ENCODE measurements around the gene CRYGC. TPM values are rescaled to one million over a fixed set of nuclear protein-coding genes. Genes with fewer than 3 reads are reported as not detected.

The CRYGC gene
- total and polyA plus RNA-seq, 2 of the 13 experiments (the other 11 are each of a cell fraction or from before 2014, with no cell fraction given) = 0.20 to 0.27 TPM

DNA sequence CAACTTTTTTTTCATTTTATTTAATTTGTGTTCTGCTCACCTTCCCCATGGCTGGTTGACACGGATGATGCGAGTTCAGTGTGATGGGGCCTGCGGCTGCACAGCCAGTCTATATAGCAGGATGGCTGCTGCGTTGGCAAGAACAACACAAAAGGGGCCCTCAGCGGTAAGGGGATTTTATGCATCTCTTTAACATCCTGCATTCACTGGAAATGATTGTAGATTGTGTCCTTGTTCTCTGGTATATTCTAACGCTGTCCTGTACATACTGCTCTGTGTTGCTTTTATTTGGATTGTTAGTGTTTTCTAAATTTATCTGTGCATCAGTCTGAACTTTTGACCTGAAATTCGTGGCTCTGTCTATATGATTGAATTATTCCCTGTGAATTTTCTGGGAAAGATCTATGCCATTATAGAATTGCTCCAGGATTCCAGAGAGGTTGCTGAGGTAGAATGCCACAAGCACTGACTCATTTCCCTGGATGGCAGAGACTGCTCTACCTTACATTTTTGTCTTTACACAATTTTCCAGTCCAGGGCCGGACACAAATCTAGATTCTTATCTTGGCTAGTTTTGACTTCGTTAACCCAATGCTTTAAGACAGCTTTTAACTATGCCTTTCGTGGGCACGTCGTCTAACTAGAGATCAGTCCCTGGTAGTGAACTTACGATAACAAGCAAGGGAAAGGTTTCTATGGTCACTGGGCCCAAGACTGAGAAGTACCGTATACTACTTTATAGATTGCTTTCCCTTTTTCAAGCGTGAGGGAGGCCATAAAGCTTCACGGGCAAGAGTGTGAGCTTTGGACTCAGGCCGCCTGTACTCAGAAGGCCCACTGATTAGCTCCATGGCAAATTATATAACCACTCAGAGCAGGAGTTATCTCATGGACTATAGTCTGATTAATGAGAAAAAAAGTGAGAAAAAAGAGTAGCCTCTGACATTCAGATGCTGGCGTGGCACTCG, at the start of gene CRYGC (continued):
- TF ChIP-seq SRY (CRISPR knock-in tag; IDR thresholded peaks at IDR 0.05) = no peak
- TF ChIP-seq ZBTB40 (IDR thresholded peaks at IDR 0.05) = no peak
- TF ChIP-seq ZBTB40 (CRISPR knock-in tag; IDR thresholded peaks at IDR 0.05) = no peak
- TF ChIP-seq, protein P1, sequence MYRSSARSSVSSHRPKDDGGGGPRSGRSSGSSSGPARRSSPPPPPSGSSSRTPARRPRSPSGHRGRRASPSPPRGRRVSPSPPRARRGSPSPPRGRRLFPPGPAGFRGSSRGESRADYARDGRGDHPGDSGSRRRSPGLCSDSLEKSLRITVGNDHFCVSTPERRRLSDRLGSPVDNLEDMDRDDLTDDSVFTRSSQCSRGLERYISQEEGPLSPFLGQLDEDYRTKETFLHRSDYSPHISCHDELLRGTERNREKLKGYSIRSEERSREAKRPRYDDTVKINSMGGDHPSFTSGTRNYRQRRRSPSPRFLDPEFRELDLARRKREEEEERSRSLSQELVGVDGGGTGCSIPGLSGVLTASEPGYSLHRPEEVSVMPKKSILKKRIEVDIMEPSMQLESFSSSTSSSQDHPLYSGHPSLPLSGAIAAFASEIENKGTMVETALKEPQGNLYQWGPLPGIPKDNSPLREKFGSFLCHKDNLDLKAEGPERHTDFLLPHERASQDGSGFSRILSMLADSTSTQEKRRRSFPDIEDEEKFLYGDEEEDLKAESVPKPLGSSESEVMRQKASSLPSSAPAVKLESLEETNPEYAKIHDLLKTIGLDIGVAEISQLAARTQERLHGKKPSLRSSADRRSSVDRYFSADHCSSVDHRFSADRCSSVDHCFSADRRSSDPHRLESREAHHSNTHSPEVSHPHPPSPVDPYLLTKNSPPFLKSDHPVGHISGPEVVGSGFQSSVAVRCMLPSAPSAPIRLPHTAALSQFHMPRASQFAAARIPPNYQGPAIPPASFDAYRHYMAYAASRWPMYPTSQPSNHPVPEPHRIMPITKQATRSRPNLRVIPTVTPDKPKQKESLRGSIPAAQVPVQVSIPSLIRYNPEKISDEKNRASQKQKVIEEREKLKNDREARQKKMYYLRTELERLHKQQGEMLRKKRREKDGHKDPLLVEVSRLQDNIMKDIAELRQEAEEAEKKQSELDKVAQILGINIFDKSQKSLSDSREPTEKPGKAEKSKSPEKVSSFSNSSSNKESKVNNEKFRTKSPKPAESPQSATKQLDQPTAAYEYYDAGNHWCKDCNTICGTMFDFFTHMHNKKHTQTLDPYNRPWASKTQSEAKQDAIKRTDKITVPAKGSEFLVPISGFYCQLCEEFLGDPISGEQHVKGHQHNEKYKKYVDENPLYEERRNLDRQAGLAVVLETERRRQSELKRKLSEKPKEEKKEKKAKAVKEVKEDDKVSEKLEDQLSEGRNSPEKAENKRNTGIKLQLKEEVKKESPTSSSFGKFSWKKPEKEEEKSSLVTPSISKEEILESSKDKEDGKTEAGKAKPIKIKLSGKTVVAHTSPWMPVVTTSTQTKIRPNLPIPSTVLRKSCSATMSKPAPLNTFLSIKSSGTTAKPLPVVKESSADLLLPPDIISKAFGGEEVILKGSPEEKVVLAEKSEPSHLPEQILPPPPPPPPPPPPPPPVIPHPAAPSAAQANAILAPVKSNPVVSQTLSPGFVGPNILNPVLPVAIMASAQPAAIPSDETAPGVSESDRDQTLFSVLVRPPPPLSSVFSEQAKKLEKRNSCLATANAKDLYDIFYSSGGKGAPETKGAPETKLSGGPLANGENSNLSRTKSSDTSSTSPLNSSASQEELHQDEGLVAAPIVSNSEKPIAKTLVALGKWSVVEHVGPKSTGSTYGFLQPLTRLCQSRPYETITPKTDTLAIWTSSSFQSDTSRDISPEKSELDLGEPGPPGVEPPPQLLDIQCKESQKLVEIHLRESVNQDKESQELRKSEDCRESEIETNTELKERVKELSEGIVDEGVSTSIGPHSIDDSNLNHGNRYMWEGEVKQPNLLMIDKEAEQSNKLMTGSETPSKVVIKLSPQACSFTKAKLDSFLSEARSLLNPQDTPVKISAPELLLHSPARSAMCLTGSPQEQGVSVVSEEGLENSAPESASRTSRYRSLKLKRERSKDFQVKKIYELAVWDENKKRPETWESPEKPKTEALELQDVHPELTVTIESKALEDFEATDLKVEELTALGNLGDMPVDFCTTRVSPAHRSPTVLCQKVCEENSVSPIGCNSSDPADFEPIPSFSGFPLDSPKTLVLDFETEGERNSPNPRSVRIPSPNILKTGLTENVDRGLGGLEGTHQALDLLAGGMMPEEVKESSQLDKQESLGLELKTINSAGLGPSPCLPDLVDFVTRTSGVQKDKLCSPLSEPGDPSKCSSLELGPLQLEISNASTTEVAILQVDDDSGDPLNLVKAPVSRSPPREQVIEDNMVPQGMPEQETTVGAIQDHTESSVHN (CRISPR knock-in tag; IDR thresholded peaks at IDR 0.05) = no peak
- TF ChIP-seq, protein P2, sequence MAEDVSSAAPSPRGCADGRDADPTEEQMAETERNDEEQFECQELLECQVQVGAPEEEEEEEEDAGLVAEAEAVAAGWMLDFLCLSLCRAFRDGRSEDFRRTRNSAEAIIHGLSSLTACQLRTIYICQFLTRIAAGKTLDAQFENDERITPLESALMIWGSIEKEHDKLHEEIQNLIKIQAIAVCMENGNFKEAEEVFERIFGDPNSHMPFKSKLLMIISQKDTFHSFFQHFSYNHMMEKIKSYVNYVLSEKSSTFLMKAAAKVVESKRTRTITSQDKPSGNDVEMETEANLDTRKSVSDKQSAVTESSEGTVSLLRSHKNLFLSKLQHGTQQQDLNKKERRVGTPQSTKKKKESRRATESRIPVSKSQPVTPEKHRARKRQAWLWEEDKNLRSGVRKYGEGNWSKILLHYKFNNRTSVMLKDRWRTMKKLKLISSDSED (CRISPR knock-in tag; IDR thresholded peaks at IDR 0.05) = no peak
- TF ChIP-seq DBP (CRISPR knock-in tag; IDR thresholded peaks at IDR 0.05; ENCODE audit: not compliant biosample characterization) = no peak
- TF ChIP-seq ZNF160 (CRISPR knock-in tag; IDR thresholded peaks at IDR 0.05) = no peak

Data from HepG2 (cell line).